ENCODE measurements around the gene SEC14L5.

DNA sequence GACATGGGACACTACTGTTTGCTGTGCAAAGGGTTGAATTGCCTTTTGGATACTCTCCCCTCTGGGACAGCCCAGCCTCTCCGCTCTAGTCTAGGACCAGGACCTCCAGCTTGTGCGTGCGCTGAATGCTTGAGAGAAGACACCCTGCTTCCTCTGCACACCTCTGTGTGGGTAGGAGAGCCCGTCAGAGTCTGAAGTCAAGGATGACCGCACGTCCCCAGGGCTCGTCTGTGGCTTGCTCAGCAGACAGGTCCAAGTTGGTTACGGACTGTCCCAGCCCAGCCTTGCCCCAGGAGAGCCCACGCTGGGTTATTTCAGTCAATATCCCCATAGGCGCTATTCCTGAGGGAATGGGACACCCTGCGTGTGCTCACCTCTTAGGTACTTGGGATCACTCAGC lies 103.9 kb downstream of the SEC14L5 start:
- TF ChIP-seq, protein P1, sequence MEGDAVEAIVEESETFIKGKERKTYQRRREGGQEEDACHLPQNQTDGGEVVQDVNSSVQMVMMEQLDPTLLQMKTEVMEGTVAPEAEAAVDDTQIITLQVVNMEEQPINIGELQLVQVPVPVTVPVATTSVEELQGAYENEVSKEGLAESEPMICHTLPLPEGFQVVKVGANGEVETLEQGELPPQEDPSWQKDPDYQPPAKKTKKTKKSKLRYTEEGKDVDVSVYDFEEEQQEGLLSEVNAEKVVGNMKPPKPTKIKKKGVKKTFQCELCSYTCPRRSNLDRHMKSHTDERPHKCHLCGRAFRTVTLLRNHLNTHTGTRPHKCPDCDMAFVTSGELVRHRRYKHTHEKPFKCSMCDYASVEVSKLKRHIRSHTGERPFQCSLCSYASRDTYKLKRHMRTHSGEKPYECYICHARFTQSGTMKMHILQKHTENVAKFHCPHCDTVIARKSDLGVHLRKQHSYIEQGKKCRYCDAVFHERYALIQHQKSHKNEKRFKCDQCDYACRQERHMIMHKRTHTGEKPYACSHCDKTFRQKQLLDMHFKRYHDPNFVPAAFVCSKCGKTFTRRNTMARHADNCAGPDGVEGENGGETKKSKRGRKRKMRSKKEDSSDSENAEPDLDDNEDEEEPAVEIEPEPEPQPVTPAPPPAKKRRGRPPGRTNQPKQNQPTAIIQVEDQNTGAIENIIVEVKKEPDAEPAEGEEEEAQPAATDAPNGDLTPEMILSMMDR (conservative IDR thresholded peaks at IDR 0.05; ENCODE audit: low read depth in 2 of 2), result no peak
- TF ChIP-seq, protein P2, sequence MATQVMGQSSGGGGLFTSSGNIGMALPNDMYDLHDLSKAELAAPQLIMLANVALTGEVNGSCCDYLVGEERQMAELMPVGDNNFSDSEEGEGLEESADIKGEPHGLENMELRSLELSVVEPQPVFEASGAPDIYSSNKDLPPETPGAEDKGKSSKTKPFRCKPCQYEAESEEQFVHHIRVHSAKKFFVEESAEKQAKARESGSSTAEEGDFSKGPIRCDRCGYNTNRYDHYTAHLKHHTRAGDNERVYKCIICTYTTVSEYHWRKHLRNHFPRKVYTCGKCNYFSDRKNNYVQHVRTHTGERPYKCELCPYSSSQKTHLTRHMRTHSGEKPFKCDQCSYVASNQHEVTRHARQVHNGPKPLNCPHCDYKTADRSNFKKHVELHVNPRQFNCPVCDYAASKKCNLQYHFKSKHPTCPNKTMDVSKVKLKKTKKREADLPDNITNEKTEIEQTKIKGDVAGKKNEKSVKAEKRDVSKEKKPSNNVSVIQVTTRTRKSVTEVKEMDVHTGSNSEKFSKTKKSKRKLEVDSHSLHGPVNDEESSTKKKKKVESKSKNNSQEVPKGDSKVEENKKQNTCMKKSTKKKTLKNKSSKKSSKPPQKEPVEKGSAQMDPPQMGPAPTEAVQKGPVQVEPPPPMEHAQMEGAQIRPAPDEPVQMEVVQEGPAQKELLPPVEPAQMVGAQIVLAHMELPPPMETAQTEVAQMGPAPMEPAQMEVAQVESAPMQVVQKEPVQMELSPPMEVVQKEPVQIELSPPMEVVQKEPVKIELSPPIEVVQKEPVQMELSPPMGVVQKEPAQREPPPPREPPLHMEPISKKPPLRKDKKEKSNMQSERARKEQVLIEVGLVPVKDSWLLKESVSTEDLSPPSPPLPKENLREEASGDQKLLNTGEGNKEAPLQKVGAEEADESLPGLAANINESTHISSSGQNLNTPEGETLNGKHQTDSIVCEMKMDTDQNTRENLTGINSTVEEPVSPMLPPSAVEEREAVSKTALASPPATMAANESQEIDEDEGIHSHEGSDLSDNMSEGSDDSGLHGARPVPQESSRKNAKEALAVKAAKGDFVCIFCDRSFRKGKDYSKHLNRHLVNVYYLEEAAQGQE (IDR thresholded peaks at IDR 0.05; ENCODE audit: unreplicated experiment), result no peak
- TF ChIP-seq POLR2AphosphoS5 (IDR thresholded peaks at IDR 0.05; ENCODE audit: low read depth) (no peak), CREB1 (CRISPR knock-in tag; IDR thresholded peaks at IDR 0.05; ENCODE audit: low read depth) (no peak), EZH2 (IDR thresholded peaks at IDR 0.05; ENCODE audit: low read depth, unreplicated experiment) (no peak), EZH2phosphoT487 (IDR thresholded peaks at IDR 0.05; ENCODE audit: unreplicated experiment) (no peak), JUNB (IDR thresholded peaks at IDR 0.05; ENCODE audit: unreplicated experiment) (no peak)
